H1 (cell line): ENCODE data around the gene OR10K1. TPM values are rescaled to one million over a fixed set of nuclear protein-coding genes. Genes with fewer than 3 reads are reported as not detected.

Experiments used
- CTCF ChIA-PET: fragments of 300-600 bp; sonication (Branson Sonifier 250); formaldehyde crosslinking; loops from one replicate; lab custom pipeline; 2021; ENCODE audit not compliant: partially characterized antibody; lab: Charles Lee
- POLR2A ChIA-PET: fragments of 300-600 bp; sonication (Branson Sonifier 250); formaldehyde crosslinking; loops from one replicate; lab custom pipeline; 2021; ENCODE audit warnings: inconsistent platforms; ENCODE audit not compliant: partially characterized antibody; lab: Charles Lee
- DNase-seq, 2 experiments: peaks; one replicate each; pipeline versions ENCODE4 v3.0.0 to v3.0.0-alpha.2; 2010 to 2022; ENCODE audit warnings: low spot score in 2 of 2, low read depth in 1 of 2, mixed read lengths in 1 of 2
- FAIRE-seq: peaks from 2 replicates; lab custom pipeline; 2011; peaks lifted over from hg19 to GRCh38; lab: Jason Lieb, UNC
- H2AFZ ChIP-seq: 2 replicates; pipeline ENCODE4 v1.8.1; 2012; ENCODE audit warnings: low read length, inconsistent platforms
- H2AK5ac ChIP-seq: 2 replicates; pipeline ENCODE4 v1.6.1; 2013; ENCODE audit warnings: low read depth, low read length
- H2BK120ac ChIP-seq: replicated peaks from 2 replicates; pipeline ENCODE3; 2013; ENCODE audit warnings: low read depth, low read length, inconsistent platforms
- H2BK12ac ChIP-seq: 2 replicates; pipeline ENCODE4 v1.6.1; 2013; ENCODE audit warnings: low read depth, low read length
- H2BK15ac ChIP-seq: 2 replicates; pipeline ENCODE4 v1.6.1; 2013; ENCODE audit warnings: low read length
- H2BK20ac ChIP-seq: 2 replicates; pipeline ENCODE4 v1.6.1; 2013; ENCODE audit warnings: low read length
- H2BK5ac ChIP-seq: 2 replicates; pipeline ENCODE4 v1.6.1; 2013; ENCODE audit warnings: low read depth, low read length
- H3K14ac ChIP-seq: 2 replicates; pipeline ENCODE4 v1.6.1; 2013; ENCODE audit warnings: inconsistent platforms; ENCODE audit not compliant: insufficient read length
- H3K18ac ChIP-seq: 2 replicates; pipeline ENCODE4 v1.6.1; 2013; ENCODE audit warnings: low read length; ENCODE audit errors: extremely low read depth
- H3K23ac ChIP-seq: 2 replicates; pipeline ENCODE4 v1.6.1; 2013; ENCODE audit warnings: inconsistent platforms; ENCODE audit not compliant: insufficient read length
- H3K23me2 ChIP-seq: 2 replicates; pipeline ENCODE4 v1.6.1; 2013; ENCODE audit warnings: low read depth, low read length
- H3K27ac ChIP-seq: 2 replicates; pipeline ENCODE4 v1.6.1; 2011; ENCODE audit warnings: low read depth, low read length, inconsistent platforms
- H3K27me3 ChIP-seq, 4 experiments: replicated peaks in 1 of 4; 1 replicate in 1 of 4; 2 replicates in 3 of 4; pipeline versions ENCODE4 v1.6.1 to v1.8.1; 2011 to 2013; ENCODE audit warnings: low read length in 3 of 4, mild to moderate bottlenecking in 3 of 4, inconsistent platforms in 2 of 4, mixed read lengths in 2 of 4, moderate library complexity in 1 of 4; ENCODE audit not compliant: control insufficient read depth in 3 of 4, insufficient read depth in 3 of 4; ENCODE audit errors: extremely low read depth in 1 of 4
- H3K36me3 ChIP-seq, 4 experiments: 2 replicates each; pipeline versions ENCODE4 v1.6.1 to v1.8.1; 2011 to 2013; ENCODE audit warnings: mild to moderate bottlenecking in 4 of 4, low read length in 3 of 4, moderate library complexity in 2 of 4, control low read depth in 1 of 4, inconsistent platforms in 1 of 4; ENCODE audit not compliant: insufficient read depth in 4 of 4, control insufficient read depth in 2 of 4
- H3K4ac ChIP-seq: replicated peaks from 2 replicates; pipeline ENCODE3; 2013; ENCODE audit warnings: low read length, low read depth, mixed read lengths, inconsistent platforms; ENCODE audit not compliant: insufficient read length
- H3K4me1 ChIP-seq, 4 experiments: replicated peaks in 1 of 4; 1 replicate in 1 of 4; 2 replicates in 3 of 4; pipeline versions ENCODE4 v1.6.1 to v1.8.1; 2011 to 2013; ENCODE audit warnings: low read length in 3 of 4, inconsistent platforms in 2 of 4, mixed read lengths in 1 of 4; ENCODE audit not compliant: insufficient read depth in 4 of 4, control insufficient read depth in 3 of 4
- H3K4me2 ChIP-seq, 2 experiments: 2 replicates each; pipeline versions ENCODE4 v1.6.1 to v1.8.1; 2011 to 2013; ENCODE audit warnings: low read depth in 2 of 2, low read length in 2 of 2, control low read depth in 1 of 2, inconsistent platforms in 1 of 2, mild to moderate bottlenecking in 1 of 2; ENCODE audit not compliant: insufficient read depth in 1 of 2
- H3K4me3 ChIP-seq, 4 experiments: fragments of 200-600, 300-600 bp in 1 of 4; sonication (generic), shearing (Covaris generic), sonication (Bioruptor Twin) in 1 of 4; 2 replicates each; pipeline versions ENCODE4 v1.5.1 to v1.8.1; 2011 to 2016; ENCODE audit warnings: low read length in 4 of 4, low read depth in 3 of 4, control low read depth in 2 of 4, inconsistent platforms in 2 of 4, mild to moderate bottlenecking in 2 of 4, mixed read lengths in 1 of 4, moderate library complexity in 1 of 4; ENCODE audit not compliant: insufficient read depth in 2 of 4; ENCODE audit errors: extremely low read depth in 1 of 4
- H3K56ac ChIP-seq: replicated peaks from 2 replicates; pipeline ENCODE3; 2013; ENCODE audit warnings: low read depth, mild to moderate bottlenecking, mixed read lengths, low read length, inconsistent platforms; ENCODE audit not compliant: insufficient read length
- H3K79me1 ChIP-seq: 2 replicates; pipeline ENCODE4 v1.6.1; 2013; ENCODE audit warnings: low read depth, low read length, control low read depth
- H3K79me2 ChIP-seq, 2 experiments: 2 replicates each; pipeline versions ENCODE4 v1.6.1 to v1.8.1; 2012 to 2013; ENCODE audit warnings: low read length in 2 of 2, mild to moderate bottlenecking in 2 of 2, inconsistent platforms in 1 of 2; ENCODE audit not compliant: insufficient read depth in 2 of 2, control insufficient read depth in 1 of 2
- H3K9ac ChIP-seq, 4 experiments: replicated peaks in 1 of 4; 1 replicate in 1 of 4; 2 replicates in 3 of 4; pipeline versions ENCODE4 v1.6.1 to v1.8.1; 2011 to 2013; ENCODE audit warnings: low read depth in 3 of 4, low read length in 3 of 4, control low read depth in 2 of 4, mild to moderate bottlenecking in 2 of 4, moderate library complexity in 2 of 4, inconsistent platforms in 1 of 4; ENCODE audit errors: extremely low read depth in 1 of 4
- H3K9me3 ChIP-seq, 2 experiments: 2 replicates each; pipeline versions ENCODE4 v1.6.1 to v1.8.1; 2012 to 2013; ENCODE audit warnings: mild to moderate bottlenecking in 2 of 2, moderate library complexity in 2 of 2, control low read depth in 1 of 2, inconsistent platforms in 1 of 2, low read depth in 1 of 2, low read length in 1 of 2, mixed read lengths in 1 of 2; ENCODE audit not compliant: insufficient read depth in 2 of 2
- H4K20me1 ChIP-seq, 2 experiments: replicated peaks in 1 of 2; 2 replicates each; pipeline versions ENCODE3 to v1.8.1; 2011 to 2013; ENCODE audit warnings: inconsistent platforms in 2 of 2, low read length in 2 of 2, mild to moderate bottlenecking in 1 of 2; ENCODE audit not compliant: insufficient read depth in 2 of 2, control insufficient read depth in 1 of 2
- H4K5ac ChIP-seq: 2 replicates; pipeline ENCODE4 v1.6.1; 2013; ENCODE audit warnings: low read length, low read depth, mixed read lengths, inconsistent platforms; ENCODE audit not compliant: insufficient read length
- H4K8ac ChIP-seq: 2 replicates; pipeline ENCODE4 v1.8.0; 2013; ENCODE audit warnings: mild to moderate bottlenecking, moderate library complexity, low read length, inconsistent platforms; ENCODE audit not compliant: insufficient read depth; ENCODE audit errors: extremely low read depth
- H4K91ac ChIP-seq: replicated peaks from 2 replicates; pipeline ENCODE3; 2013; ENCODE audit warnings: low read length, mixed read lengths, inconsistent platforms; ENCODE audit not compliant: insufficient read length
- BACH1 ChIP-seq: IDR thresholded peaks from 2 replicates; pipeline ENCODE4 v1.6.1; 2012; ENCODE audit warnings: low read length, improper control_type of control experiment
- BCL11A ChIP-seq, 2 experiments: IDR thresholded peaks; one replicate each; pipeline ENCODE4 v1.6.1; 2011; ENCODE audit warnings: low read depth in 2 of 2, low read length in 2 of 2, mild to moderate bottlenecking in 2 of 2
- CEBPB ChIP-seq: IDR thresholded peaks from 2 replicates; pipeline ENCODE4 v1.6.1; 2012; ENCODE audit warnings: low read depth, low read length
- CHD2 ChIP-seq: IDR thresholded peaks from 2 replicates; pipeline ENCODE4 v1.6.1; 2012; ENCODE audit warnings: low read length, improper control_type of control experiment
- E2F6 ChIP-seq: IDR thresholded peaks from 2 replicates; pipeline ENCODE4 v1.6.1; 2012; ENCODE audit warnings: inconsistent platforms
- EGR1 ChIP-seq: IDR thresholded peaks from 2 replicates; pipeline ENCODE4 v1.6.1; 2011; ENCODE audit warnings: low read depth, low read length, borderline replicate concordance
- KDM4A ChIP-seq: IDR thresholded peaks from one replicate; pipeline ENCODE4 v1.7.1; 2012; ENCODE audit warnings: low read depth, mild to moderate bottlenecking, moderate library complexity, low read length, inconsistent platforms; ENCODE audit not compliant: severe bottlenecking
- KDM5A ChIP-seq: fragments of 200-600 bp; IDR thresholded peaks from 2 replicates; pipeline ENCODE4 v1.7.1; 2012; ENCODE audit warnings: mild to moderate bottlenecking, low read length, inconsistent platforms, mixed read lengths
- POLR2AphosphoS5 ChIP-seq: IDR thresholded peaks from 2 replicates; pipeline ENCODE4 v1.6.1; 2011; ENCODE audit warnings: low read depth, low read length
- RBBP5 ChIP-seq: IDR thresholded peaks from 2 replicates; pipeline ENCODE4 v1.7.1; 2012; ENCODE audit warnings: low read depth, mild to moderate bottlenecking, inconsistent platforms, low read length, moderate library complexity, borderline replicate concordance
- RNF2 ChIP-seq: fragments of 200-900, 300-1000 bp; sonication (generic); IDR thresholded peaks from 2 replicates; pipeline ENCODE4 v1.7.1; 2016; ENCODE audit warnings: borderline replicate concordance, low read depth, mild to moderate bottlenecking, antibody characterized with exemption, low read length; ENCODE audit not compliant: poor library complexity, severe bottlenecking; ENCODE audit errors: missing control alignments
- RXRA ChIP-seq: IDR thresholded peaks from 2 replicates; pipeline ENCODE4 v1.6.1; 2011; ENCODE audit warnings: low read depth, mild to moderate bottlenecking, low read length, moderate library complexity; ENCODE audit not compliant: insufficient read depth
- SAP30 ChIP-seq: fragments of 300-600 bp; sonication (generic); IDR thresholded peaks from 2 replicates; pipeline ENCODE4 v1.7.1; 2012; ENCODE audit warnings: low read length, moderate library complexity, mild to moderate bottlenecking, inconsistent platforms; ENCODE audit not compliant: insufficient read depth, insufficient replicate concordance
- SP1 ChIP-seq: IDR thresholded peaks from 2 replicates; pipeline ENCODE4 v1.6.1; 2011; ENCODE audit warnings: low read depth, low read length
- SRF ChIP-seq: IDR thresholded peaks from 2 replicates; pipeline ENCODE4 v1.6.1; 2011; ENCODE audit warnings: mild to moderate bottlenecking, low read depth, low read length, moderate library complexity
- WGBS, 2 experiments: shearing (Covaris generic) in 1 of 2; methylation state at CpG; one replicate each; pipeline versions ENCODE4 v1.1.6 to v1.1.7; 2013 to 2015; ENCODE audit warnings: low lambda C conversion rate in 2 of 2, mixed read lengths in 2 of 2, inconsistent platforms in 1 of 2, low coverage in 1 of 2, missing lambda C conversion rate in 1 of 2; ENCODE audit not compliant: insufficient replicate concordance in 2 of 2, insufficient coverage in 1 of 2, insufficient read length in 1 of 2; ENCODE audit errors: extremely low coverage in 1 of 2, missing lambda C conversion rate in 1 of 2; 5-methylcytosine and 5-hydroxymethylcytosine counted together
- polyA plus RNA-seq, 7 experiments: library from polyadenylated mRNA; depleted of rRNA in 3 of 7; stranded (reverse) in 5 of 7; unstranded in 2 of 7; fragments of >200 nt in 5 of 7; fragments of 200-250 nt in 2 of 7; gene quantifications; 1 replicate in 5 of 7; 2 replicates in 1 of 7; 4 replicates in 1 of 7; pipeline versions ENCODE4 v1.2.1 to v1.2.3, GENCODE V29; 2011 to 2013; ENCODE audit warnings: missing spikeins in 2 of 7, mixed read lengths in 2 of 7
- total RNA-seq: library from RNA; stranded (reverse); fragmentation: NEBNext Ultra II Directional; extraction: Animal tissue kit (Norgen Biotek cat#: 25700); gene quantifications from 2 replicates; pipeline ENCODE4 v1.2.1, GENCODE V29; 2021

Gene OR10K1
- total and polyA plus RNA-seq, 2 of the 8 experiments (the other 6 are each of a cell fraction or from before 2014, with no cell fraction given): not detected

- no peak overlapping the region for H2AFZ ChIP-seq
- H3K9ac ChIP-seq: no peak overlapping the region
- no peaks in the 10 kb centered on the region for H4K20me1 ChIP-seq
- H3K4me2 ChIP-seq: no peak overlapping the region
- no peak overlapping the region for H2BK20ac ChIP-seq
- ChIA-PET CTCF (interaction anchor here (0.6 to 1.6 kb wide), 5 partner anchors 10 to 505 kb away, joined by 3 to 9 read pairs (median 3); no protein-coding TSS in a partner anchor), POLR2A (no interaction called here)
- no peak overlapping the region for H3K27ac ChIP-seq
- DNase-seq (no peak), FAIRE-seq (no peak)
- H4K5ac ChIP-seq: no peak overlapping the region
- no peak overlapping the region for H3K23ac ChIP-seq
- WGBS, 2 experiments: 90% methylated on average over 3 of the region's 3 CpGs; no CpG with 5 or more reads in 1 of the 2 experiments
- no peaks in the 10 kb centered on the region for H3K23me2 ChIP-seq
- H4K91ac ChIP-seq: no peak overlapping the region
- no peak overlapping the region for H3K14ac ChIP-seq
- H3K4me1 ChIP-seq: no peaks in the 10 kb centered on the region
- no peak overlapping the region for H3K18ac ChIP-seq
- H3K27me3 ChIP-seq: no peaks in the 10 kb centered on the region
- no peak overlapping the region for H2AK5ac ChIP-seq
- no peak overlapping the region for H2BK15ac ChIP-seq
- H3K56ac ChIP-seq: no peak overlapping the region
- no peak overlapping the region for H3K4me3 ChIP-seq
- no peaks in the 10 kb centered on the region for H3K36me3 ChIP-seq
- no peaks in the 10 kb centered on the region for H3K79me2 ChIP-seq
- no peak overlapping the region for H3K4ac ChIP-seq
- H2BK12ac ChIP-seq: no peak overlapping the region
- no peak overlapping the region for H2BK5ac ChIP-seq
- H4K8ac ChIP-seq: no peak overlapping the region
- no peaks in the 10 kb centered on the region for H3K9me3 ChIP-seq
- H3K79me1 ChIP-seq: no peaks in the 10 kb centered on the region
- H2BK120ac ChIP-seq: no peak overlapping the region
- TF ChIP-seq SAP30 (no peak), RNF2 (no peak), BACH1 (no peak), RXRA (no peak), SRF (no peak), RBBP5 (no peak), POLR2AphosphoS5 (no peak), CHD2 (no peak), KDM4A (no peak), EGR1 (no peak), BCL11A (IDR thresholded peaks at IDR 0.05; ENCODE audit: low read depth in 2 of 2, low read length in 2 of 2) (no peak), CEBPB (no peak), E2F6 (no peak), KDM5A (no peak), SP1 (no peak)
Observed at GRCh38 chr1:158493054-158493453, 31.4 kb downstream of the OR10K1 start.
